Ovary (tissue), 3 donors: ENCODE data around the gene FAM83D.

ENCODE experiments used
- CTCF ChIP-seq, 3 donors: fragments of 450-650 bp in 2 of 3; fragments of 200-600 bp in 1 of 3; IDR thresholded peaks; one replicate each; pipeline versions ENCODE4 v1.5.1 to v1.8.0; 2016 to 2022; ENCODE audit warnings: antibody characterized with exemption in 3 of 3, mild to moderate bottlenecking in 1 of 3
- POLR2A ChIP-seq: fragments of 450-650 bp; IDR thresholded peaks from one replicate; pipeline ENCODE4 v1.6.1; 2017; ENCODE audit warnings: antibody characterized with exemption, mild to moderate bottlenecking, moderate library complexity
- donor health status: DM: no; HTN: no; CAD: no.

GRCh38 chr20:38930242-38930569 is 4.0 kb downstream of the FAM83D start:
- TF ChIP-seq CTCF (IDR thresholded peaks at IDR 0.05): no peak
- no peak for TF ChIP-seq POLR2A
